ENCODE data around the gene PHACTR1.

PHACTR1 gene

DNA sequence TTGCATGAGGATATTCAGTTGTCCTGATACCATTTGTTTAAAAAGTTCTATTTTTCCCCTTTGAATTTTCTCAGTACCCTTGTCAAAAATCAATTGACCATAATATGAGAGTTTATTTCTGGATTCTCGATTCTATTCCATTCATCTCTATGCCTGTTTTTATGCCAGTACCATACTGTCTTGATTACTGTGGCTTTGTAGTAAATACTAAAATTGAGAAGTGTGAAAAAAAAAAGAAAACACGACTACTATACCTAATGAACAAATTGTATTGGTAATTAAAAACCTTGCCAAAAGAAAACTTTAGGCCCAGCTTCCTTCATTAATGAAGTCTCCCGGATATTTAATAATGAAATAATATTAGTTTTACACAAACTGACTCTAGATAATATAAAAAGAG lies 426.0 kb downstream of the PHACTR1 start:
- Histone ChIP-seq H3K4me3 (replicated peaks; ENCODE audit: insufficient read depth, low read length) (no peak overlapping the region), H3K27me3 (ENCODE audit: insufficient read depth, poor library complexity, severe bottlenecking) (no peaks in the 10 kb centered on the region), H3K27ac (replicated peaks) (no peak overlapping the region)
- TF ChIP-seq GABPA (IDR thresholded peaks at IDR 0.05; ENCODE audit: low read depth), result no peak
- no peak for DNase-seq (ENCODE audit: low read depth in 1 of 2, low spot score in 1 of 2)

DNA sequence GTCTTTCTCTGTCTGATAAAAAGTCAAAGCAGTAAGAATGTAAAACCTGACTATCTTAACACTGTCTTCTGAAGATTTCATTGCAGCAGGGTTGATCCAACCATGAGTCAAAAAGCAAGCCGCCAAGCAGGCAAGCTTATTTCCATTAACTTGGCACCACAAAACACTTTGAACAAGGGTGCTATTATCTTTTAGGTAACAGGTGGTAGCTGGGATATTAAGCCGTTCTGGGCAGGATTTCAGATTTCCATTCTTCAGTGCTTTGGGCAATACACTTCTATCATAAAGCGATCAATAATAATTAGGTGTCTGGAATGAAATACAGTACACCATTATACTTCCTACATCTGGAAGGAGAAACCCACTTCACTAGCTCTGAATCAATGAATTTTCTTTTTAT lies 429.9 kb downstream of the PHACTR1 start:
- DNase-seq (ENCODE audit: low read depth in 1 of 2, low spot score in 1 of 2), result no peak
- H3K4me3 ChIP-seq (replicated peaks; ENCODE audit: insufficient read depth, low read length), result no peak overlapping the region
- no peaks in the 10 kb centered on the region for H3K27me3 ChIP-seq (ENCODE audit: insufficient read depth, poor library complexity, severe bottlenecking)
- H3K27ac ChIP-seq (replicated peaks), result no peak overlapping the region
- TF ChIP-seq SPI1 (IDR thresholded peaks at IDR 0.05; ENCODE audit: borderline replicate concordance, low read depth) (no peak), POLR2AphosphoS5 (IDR thresholded peaks at IDR 0.05; ENCODE audit: low read depth) (no peak), GABPA (IDR thresholded peaks at IDR 0.05; ENCODE audit: low read depth) (no peak)
- TF ChIP-seq, protein P1, sequence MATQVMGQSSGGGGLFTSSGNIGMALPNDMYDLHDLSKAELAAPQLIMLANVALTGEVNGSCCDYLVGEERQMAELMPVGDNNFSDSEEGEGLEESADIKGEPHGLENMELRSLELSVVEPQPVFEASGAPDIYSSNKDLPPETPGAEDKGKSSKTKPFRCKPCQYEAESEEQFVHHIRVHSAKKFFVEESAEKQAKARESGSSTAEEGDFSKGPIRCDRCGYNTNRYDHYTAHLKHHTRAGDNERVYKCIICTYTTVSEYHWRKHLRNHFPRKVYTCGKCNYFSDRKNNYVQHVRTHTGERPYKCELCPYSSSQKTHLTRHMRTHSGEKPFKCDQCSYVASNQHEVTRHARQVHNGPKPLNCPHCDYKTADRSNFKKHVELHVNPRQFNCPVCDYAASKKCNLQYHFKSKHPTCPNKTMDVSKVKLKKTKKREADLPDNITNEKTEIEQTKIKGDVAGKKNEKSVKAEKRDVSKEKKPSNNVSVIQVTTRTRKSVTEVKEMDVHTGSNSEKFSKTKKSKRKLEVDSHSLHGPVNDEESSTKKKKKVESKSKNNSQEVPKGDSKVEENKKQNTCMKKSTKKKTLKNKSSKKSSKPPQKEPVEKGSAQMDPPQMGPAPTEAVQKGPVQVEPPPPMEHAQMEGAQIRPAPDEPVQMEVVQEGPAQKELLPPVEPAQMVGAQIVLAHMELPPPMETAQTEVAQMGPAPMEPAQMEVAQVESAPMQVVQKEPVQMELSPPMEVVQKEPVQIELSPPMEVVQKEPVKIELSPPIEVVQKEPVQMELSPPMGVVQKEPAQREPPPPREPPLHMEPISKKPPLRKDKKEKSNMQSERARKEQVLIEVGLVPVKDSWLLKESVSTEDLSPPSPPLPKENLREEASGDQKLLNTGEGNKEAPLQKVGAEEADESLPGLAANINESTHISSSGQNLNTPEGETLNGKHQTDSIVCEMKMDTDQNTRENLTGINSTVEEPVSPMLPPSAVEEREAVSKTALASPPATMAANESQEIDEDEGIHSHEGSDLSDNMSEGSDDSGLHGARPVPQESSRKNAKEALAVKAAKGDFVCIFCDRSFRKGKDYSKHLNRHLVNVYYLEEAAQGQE (IDR thresholded peaks at IDR 0.05; ENCODE audit: insufficient replicate concordance, low read depth), result no peak
- TF ChIP-seq, protein P2, sequence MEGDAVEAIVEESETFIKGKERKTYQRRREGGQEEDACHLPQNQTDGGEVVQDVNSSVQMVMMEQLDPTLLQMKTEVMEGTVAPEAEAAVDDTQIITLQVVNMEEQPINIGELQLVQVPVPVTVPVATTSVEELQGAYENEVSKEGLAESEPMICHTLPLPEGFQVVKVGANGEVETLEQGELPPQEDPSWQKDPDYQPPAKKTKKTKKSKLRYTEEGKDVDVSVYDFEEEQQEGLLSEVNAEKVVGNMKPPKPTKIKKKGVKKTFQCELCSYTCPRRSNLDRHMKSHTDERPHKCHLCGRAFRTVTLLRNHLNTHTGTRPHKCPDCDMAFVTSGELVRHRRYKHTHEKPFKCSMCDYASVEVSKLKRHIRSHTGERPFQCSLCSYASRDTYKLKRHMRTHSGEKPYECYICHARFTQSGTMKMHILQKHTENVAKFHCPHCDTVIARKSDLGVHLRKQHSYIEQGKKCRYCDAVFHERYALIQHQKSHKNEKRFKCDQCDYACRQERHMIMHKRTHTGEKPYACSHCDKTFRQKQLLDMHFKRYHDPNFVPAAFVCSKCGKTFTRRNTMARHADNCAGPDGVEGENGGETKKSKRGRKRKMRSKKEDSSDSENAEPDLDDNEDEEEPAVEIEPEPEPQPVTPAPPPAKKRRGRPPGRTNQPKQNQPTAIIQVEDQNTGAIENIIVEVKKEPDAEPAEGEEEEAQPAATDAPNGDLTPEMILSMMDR (IDR thresholded peaks at IDR 0.05; ENCODE audit: insufficient read depth, low read length), result no peak

DNA sequence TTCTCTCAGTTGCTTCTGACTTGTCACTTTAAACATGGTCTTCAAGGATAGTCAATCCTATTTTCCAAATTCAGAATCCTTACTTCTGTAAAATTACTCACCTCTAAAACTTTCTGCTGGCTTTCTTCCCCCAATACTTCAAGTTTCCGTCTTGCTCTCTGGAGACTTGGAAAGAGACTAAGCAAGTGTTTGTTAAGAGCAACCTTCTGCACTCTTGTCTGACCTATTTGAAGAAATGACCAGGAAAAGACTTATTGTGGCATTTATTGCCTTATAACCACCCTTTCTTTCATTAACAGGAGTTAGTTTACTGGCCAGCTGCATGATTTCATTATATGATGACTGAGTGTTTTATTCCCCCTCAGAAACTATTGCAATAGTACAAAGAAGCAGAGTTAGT lies 430.8 kb downstream of the PHACTR1 start:
- DNase-seq (ENCODE audit: low read depth in 1 of 2, low spot score in 1 of 2), result no peak
- Histone ChIP-seq H3K27me3 (ENCODE audit: insufficient read depth, poor library complexity, severe bottlenecking) (no peaks in the 10 kb centered on the region), H3K4me3 (replicated peaks; ENCODE audit: insufficient read depth, low read length) (no peak overlapping the region), H3K27ac (replicated peaks) (no peak overlapping the region)
- TF ChIP-seq GABPA (IDR thresholded peaks at IDR 0.05; ENCODE audit: low read depth) (no peak), POLR2AphosphoS5 (IDR thresholded peaks at IDR 0.05; ENCODE audit: low read depth) (no peak), SPI1 (IDR thresholded peaks at IDR 0.05; ENCODE audit: borderline replicate concordance, low read depth) (no peak)
- TF ChIP-seq, protein P2 (IDR thresholded peaks at IDR 0.05; ENCODE audit: insufficient read depth, low read length), result no peak
- TF ChIP-seq, protein P1 (IDR thresholded peaks at IDR 0.05; ENCODE audit: insufficient replicate concordance, low read depth), result no peak

DNA sequence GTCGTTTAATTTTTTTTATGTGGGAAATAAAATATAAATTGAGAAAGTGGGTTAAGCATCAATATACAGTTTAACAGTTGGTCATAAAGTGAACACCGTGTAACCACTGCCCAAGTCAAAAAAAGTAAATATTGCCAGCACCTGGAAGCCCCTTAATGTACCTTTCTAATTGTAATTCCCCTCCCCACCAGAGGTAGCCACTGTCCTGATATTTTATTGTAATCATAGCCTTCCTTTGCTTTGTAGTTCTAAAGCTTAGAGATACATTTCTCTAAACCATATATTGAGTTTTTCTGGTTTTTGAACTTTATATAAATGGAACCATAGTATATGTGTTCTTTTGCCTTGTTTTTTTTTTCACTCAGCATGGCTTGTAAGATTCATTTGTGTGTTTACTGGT lies 431.2 kb downstream of the PHACTR1 start:
- TF ChIP-seq, protein P2 (IDR thresholded peaks at IDR 0.05; ENCODE audit: insufficient read depth, low read length), result no peak
- TF ChIP-seq, protein P1 (IDR thresholded peaks at IDR 0.05; ENCODE audit: insufficient replicate concordance, low read depth), result no peak
- TF ChIP-seq GABPA (IDR thresholded peaks at IDR 0.05; ENCODE audit: low read depth), result no peak
- TF ChIP-seq SPI1 (IDR thresholded peaks at IDR 0.05; ENCODE audit: borderline replicate concordance, low read depth), result no peak
- no peak for TF ChIP-seq POLR2AphosphoS5 (IDR thresholded peaks at IDR 0.05; ENCODE audit: low read depth)
- Histone ChIP-seq H3K27me3 (ENCODE audit: insufficient read depth, poor library complexity, severe bottlenecking) (no peaks in the 10 kb centered on the region), H3K27ac (replicated peaks) (no peak overlapping the region), H3K4me3 (replicated peaks; ENCODE audit: insufficient read depth, low read length) (no peak overlapping the region)
- DNase-seq (ENCODE audit: low read depth in 1 of 2, low spot score in 1 of 2), result no peak
